Measurements from ENCODE around the gene PGAM1. TPM values are rescaled to one million over a fixed set of nuclear protein-coding genes. Genes with fewer than 3 reads are reported as not detected.
"Not testable (repeated sequence)": the region's sequence is repeated elsewhere in the genome, so short reads cannot be mapped to it uniquely, and the experiment has no call there.

Gene PGAM1
- polyA plus RNA-seq (ENCODE audit: insufficient read length in 4 of 4): 100 to 1,000 TPM; 169 to 211 (median 176) TPM

DNA sequence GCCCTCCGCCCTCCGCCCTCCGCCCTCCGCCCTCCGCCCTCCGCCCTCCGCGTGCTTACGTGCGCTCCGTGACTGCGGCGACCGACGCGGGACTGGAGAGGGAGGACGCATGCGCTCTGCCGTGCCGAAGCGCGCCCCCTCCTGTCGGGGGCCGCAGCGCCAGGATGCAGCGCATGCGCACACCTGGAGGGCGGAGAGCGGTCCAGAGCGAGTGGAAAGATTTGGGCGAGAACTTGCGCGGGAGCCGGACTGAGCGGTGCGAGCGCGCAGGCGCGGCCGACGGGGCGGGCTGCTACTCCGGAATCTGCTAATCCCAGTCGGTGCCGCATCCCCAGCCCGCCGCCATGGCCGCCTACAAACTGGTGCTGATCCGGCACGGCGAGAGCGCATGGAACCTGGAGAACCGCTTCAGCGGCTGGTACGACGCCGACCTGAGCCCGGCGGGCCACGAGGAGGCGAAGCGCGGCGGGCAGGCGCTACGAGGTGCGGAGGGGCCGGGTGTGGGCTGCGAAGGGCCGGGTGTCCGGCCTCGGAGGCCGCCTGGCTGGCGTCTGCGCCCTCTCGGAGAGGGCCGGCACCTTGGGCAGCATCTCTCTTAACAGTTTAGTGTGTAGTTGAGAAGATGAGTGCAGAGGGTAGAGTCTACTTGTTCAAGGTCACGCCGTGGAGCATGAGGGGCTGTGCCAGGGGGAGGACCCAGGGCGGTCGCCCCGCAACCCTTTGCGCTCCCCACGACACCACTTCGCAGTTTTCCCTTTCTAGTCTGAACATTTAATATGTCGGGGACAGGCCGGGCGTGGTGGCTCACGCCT is at the start of gene PGAM1:
Gene PGAM1, plus strand, starts transcription at position 228 of the 812 bp plus-strand sequence. Its CDS starts 117 bp downstream, at position 345.
- peak; percentile 85 to 91 (median 90) for DNase-seq (ENCODE audit: low read depth in 4 of 4, low spot score in 2 of 4)

DNA sequence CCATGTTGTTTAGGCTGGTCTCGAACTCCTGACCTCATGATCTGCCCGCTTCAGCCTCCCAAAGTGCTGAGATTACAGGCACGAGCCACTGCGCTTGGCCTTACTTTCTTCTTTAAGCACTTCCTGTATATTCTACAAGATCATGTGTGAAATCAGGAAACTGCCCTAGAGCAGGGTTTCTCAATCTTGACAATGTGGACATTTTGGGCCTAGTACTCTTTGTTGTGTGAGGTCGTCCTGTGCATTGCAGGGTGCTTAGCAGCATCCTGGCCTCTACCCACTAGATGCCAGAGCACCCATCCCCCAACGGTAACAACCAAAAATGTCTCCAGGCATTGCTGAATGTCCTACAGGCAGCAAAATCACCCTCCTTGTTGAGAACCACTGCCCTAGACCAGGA is 49.6 kb upstream of the PGAM1 start:
- no peak for DNase-seq (ENCODE audit: low read depth in 4 of 4, low spot score in 2 of 4)

DNA sequence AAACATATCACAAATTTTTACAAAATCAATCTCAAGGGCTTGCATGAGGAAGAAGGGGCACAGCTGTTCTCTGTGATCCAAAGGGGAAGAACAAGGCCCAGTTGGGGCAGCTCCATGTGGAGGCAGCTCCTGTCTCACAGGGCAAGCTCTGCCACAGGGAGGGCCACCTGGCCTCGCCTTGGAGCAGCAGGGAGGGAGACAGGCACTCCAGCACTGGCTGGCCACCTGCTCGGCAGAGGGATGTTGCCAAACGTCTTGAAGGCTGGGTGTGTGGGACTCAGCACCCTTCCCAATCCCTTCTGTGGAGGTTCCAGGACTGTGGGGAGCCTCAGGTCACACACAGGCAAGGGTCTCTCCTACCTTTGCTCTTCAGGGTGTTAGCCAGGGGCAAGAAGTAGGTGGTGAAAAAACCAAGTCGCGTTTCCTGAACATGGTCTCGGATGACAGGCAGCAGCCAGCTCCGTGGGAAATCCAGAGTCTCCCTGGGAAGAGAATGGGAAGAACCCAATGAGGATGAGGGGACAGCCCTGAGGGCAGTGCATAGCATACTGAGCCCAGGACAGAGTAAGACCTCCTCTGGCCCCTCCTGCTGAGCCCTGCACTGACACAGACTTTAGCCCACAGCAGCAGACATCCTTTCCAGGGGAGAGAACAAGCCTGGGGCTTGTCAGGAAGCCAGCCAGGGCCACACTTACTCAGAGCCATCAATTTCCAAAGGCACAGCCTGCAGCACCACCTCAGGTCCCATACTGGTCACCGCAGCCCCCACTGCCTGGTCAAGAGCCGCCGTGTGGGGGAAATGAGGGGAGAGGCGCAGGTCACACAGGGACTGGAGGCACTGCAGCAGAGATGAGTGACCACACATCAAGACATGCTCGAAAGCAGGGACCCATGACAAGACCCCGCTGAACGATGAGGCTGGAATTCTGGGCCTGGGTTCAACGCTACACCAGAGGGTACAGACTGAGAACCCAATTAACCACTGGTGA is 46.8 kb upstream of the PGAM1 start:
- no peak for DNase-seq (ENCODE audit: low read depth in 4 of 4, low spot score in 2 of 4)

- DNase-seq (ENCODE audit: low read depth in 4 of 4, low spot score in 2 of 4): no peak
These were observed 45.5 kb upstream of the PGAM1 start for GRCh38 chr10:97380516-97380915.

GRCh38 chr10:97381626-97382025 is 44.4 kb upstream of the PGAM1 start:
- no peak for DNase-seq (ENCODE audit: low read depth in 4 of 4, low spot score in 2 of 4)

GRCh38 chr10:97383159-97383558 is 42.8 kb upstream of the PGAM1 start:
- DNase-seq (ENCODE audit: low read depth in 4 of 4, low spot score in 2 of 4): no peak

- no peak for DNase-seq (ENCODE audit: low read depth in 4 of 4, low spot score in 2 of 4)
These were observed 41.8 kb upstream of the PGAM1 start for GRCh38 chr10:97384156-97384555.

- no peak for DNase-seq (ENCODE audit: low read depth in 4 of 4, low spot score in 2 of 4)
These were observed 41.4 kb upstream of the PGAM1 start for GRCh38 chr10:97384641-97385040.

- no peak for DNase-seq (ENCODE audit: low read depth in 4 of 4, low spot score in 2 of 4)
These were observed 40.4 kb upstream of the PGAM1 start for GRCh38 chr10:97385565-97385964.

DNA sequence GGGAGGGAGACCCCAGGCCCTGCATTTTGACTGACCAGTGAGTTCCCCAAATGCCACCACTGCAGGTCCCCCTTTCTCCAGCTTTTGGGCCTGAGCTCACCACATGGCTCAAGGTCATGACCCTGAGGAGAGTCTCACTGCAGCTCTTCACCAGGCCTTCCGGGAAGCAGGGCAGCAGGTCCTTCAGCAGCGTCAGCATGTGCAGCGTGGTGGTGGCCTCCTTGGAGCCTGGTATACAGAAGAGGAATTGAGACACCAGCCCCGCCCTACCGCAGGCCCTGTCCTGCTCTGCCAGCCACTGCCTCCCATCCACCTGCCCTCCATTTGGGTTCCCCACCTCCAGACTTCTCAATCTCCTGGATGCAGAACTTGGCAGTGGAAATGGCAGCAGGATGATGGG is 37.8 kb upstream of the PGAM1 start:
- no peak for DNase-seq (ENCODE audit: low read depth in 4 of 4, low spot score in 2 of 4)

DNA sequence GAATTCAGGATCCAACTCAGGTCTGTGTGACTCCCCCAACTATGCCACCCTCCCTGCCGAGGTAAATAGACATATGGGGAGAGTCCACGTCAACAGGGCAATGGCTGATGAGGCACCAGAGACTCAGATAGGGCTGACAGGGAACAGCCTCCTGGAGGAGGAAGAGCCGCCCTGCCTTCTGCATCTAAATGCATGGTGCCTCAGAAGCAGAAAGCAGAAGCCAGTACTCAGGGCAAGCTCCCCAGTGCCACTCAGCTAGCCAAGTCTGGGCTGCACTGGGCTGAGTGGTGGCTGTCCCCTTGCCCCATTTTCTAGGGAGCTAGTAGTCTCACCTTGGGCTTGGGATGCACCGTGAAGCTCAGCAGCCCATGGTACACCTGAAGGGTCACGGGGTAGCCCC is 35.9 kb upstream of the PGAM1 start:
- DNase-seq (ENCODE audit: low read depth in 4 of 4, low spot score in 2 of 4): no peak

DNA sequence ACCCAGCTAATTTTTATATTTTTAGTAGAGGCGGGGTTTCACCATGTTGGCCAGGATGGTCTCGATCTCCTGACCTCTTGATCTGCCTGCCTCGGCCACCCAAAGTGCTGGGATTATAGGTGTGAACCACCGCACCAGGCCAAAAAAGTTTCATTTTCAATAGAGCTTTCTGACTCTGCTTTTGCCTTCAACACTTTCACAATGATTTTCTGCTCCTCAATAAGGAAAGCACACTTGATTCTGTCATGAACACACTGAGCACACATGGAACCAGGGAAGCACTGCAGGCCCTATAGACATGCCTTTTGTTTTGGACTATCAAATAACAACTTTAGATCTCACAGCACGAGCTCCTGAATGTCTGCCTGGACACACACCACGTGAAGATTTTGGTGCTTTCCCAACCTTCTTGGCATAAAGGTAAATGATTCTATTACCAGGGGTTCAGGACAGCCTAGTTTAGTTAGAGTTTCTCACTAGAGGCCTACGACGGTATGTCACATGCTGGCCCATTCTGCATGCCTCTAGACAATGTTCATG is 32.9 kb upstream of the PGAM1 start:
- DNase-seq (ENCODE audit: low read depth in 4 of 4, low spot score in 2 of 4): no peak

DNA sequence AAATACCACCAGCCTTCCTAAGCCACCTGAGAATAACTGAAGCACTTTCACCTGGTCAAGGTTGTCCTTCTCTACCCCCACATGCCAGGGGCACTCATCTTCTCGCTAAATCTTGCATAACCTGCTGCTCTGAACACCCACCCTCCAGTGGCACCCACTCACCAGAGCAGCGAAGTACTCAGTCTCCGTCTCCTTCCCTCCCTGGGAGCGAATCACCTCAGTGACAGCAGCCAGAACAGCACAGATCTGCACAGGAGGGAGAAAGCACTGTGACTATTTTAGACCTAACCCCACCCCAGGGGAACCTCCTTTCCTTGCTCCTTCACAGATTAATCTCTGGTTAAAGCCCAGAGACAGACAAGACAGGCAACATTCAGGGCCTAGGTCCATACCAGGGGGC is 29.9 kb upstream of the PGAM1 start:
- DNase-seq (ENCODE audit: low read depth in 4 of 4, low spot score in 2 of 4): no peak

GRCh38 chr10:97399843-97400545 is 26.0 kb upstream of the PGAM1 start:
- DNase-seq (ENCODE audit: low read depth in 4 of 4, low spot score in 2 of 4): no peak

DNA sequence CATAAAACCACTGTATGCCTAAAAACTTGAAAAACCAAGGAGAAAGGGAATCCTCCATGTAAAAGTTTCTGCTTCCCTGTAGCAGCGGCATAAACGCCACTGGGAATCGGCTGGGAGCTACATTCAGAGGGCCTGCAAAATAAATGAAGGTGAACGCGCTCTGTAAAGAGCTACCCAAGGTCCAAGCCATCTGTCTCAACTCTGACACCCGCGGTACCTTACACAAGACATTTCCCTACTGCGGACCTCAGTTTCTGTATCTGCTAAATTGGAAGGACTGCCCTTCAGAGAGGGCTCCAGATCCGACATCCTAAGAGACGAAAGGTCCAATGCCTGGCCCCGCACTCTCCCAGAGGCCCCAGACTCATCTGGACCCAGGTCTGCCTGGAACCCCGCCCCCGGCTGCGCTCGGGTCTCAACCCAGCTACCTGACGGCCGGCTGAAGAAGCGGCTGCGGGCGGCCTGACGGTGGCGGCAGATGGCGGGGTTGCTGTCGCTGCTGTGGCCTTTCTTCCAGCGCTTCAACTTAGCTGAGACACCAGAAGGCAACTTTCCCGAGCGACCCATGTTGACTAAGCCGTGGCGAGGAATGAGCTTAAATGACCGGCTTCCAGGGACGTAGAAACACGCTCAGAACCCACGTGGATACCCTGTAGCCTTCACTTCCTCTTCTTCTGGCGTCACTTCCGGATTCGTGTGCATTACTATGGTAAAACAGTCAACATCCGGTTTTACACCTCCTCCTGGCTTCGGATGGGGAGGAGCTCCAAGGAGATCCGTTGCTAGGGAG is 25.1 kb upstream of the PGAM1 start, which contains the start of gene RRP12:
Gene RRP12, minus strand, starts transcription at position 676 of the 790 bp plus-strand sequence. Its CDS starts 109 bp downstream, at position 567.
- DNase-seq (ENCODE audit: low read depth in 4 of 4, low spot score in 2 of 4): peak; percentile 91 to 98 (median 93)

- DNase-seq (ENCODE audit: low read depth in 4 of 4, low spot score in 2 of 4): no peak
These were observed 24.5 kb upstream of the PGAM1 start for GRCh38 chr10:97401455-97401919.

DNA sequence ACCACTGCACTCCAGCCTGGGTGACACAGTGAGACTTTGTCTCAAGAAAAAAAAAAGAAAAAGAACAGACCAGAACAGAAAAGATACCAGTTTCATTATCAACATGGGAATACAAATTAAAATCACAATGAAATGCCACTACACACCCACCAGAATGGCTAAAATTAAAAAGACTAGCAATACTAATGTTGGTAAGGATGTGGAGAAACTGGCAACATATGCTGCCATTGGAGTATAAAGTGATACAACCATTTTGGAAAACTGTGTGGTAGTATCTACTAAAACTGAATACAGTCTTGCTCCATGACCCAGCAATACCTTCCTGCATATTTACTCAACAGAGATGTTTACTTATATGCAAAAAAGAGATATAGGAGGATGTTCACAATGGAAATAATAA is 21.9 kb upstream of the PGAM1 start:
- no peak for DNase-seq (ENCODE audit: low read depth in 4 of 4, low spot score in 2 of 4)

- no peak for DNase-seq (ENCODE audit: low read depth in 4 of 4, low spot score in 2 of 4)
These were observed 19.9 kb upstream of the PGAM1 start for GRCh38 chr10:97406064-97406463.

DNA sequence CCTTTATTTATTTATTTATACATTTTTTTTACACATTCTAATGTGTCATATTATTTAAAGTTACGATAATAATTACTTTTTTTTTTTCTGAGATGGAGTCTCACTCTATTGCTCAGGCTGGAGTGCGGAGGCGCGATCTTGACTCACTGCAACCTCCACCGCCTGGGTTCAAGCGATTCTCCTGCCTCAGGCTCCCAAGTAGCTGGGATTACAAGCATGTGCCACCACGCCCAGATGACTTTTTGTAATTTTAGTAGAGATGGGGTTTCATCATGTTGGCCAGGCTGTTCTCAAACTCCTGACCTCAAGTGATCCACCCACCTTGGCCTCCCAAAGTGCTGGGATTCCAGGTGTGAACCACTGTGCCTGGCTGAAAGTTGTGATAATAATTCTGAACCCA is 19.5 kb upstream of the PGAM1 start:
- not testable (repeated sequence) for DNase-seq (ENCODE audit: low read depth in 4 of 4, low spot score in 2 of 4)

All from left renal cortex interstitium (tissue), 4 donors.